Upper lobe of left lung (tissue), 6 donors: ENCODE measurements around the gene DDRGK1. TPM values are rescaled to one million over a fixed set of nuclear protein-coding genes. Genes with fewer than 3 reads are reported as not detected.

Experiments
- ATAC-seq, 2 donors: fragments of 200-7000 bp; cut with Tn5 transposase; one replicate each; pipeline ENCODE4 v1.9.1; 2022; ENCODE audit warnings: mild to moderate bottlenecking in 2 of 2, moderate library complexity in 2 of 2; ENCODE audit not compliant: low FRiP score in 2 of 2
- DNase-seq, 2 donors: peaks; one replicate each; pipeline ENCODE4 v3.0.0-alpha.2; 2019 to 2020
- H3K27ac ChIP-seq, 4 donors: fragments of 200-600 bp; sonication (generic); one replicate each; pipeline ENCODE4 v1.5.1; 2016 to 2019
- H3K27me3 ChIP-seq, 4 donors: fragments of 200-600 bp; sonication (generic); one replicate each; pipeline ENCODE4 v1.5.1; 2017 to 2019
- H3K36me3 ChIP-seq, 4 donors: fragments of 200-600 bp; sonication (generic); one replicate each; pipeline ENCODE4 v1.5.1; 2016 to 2019
- H3K4me1 ChIP-seq, 4 donors: fragments of 200-600 bp; sonication (generic); one replicate each; pipeline ENCODE4 v1.5.1; 2018 to 2019
- H3K4me3 ChIP-seq, 4 donors: fragments of 200-600 bp; sonication (generic); one replicate each; pipeline ENCODE4 v1.5.1; 2017 to 2019; ENCODE audit warnings: mild to moderate bottlenecking in 2 of 4, moderate library complexity in 1 of 4
- H3K9me3 ChIP-seq, 4 donors: fragments of 200-600 bp; sonication (generic); one replicate each; pipeline ENCODE4 v1.5.1; 2018 to 2019
- CTCF ChIP-seq, 6 experiments: fragments of 450-650 bp in 4 of 6; fragments of 200-600 bp in 2 of 6; sonication (generic) in 2 of 6; IDR thresholded peaks; one replicate each; pipeline ENCODE4 v1.5.1; 2016 to 2019; ENCODE audit warnings: antibody characterized with exemption in 6 of 6
- EP300 ChIP-seq, 4 donors: sonication (generic); formaldehyde crosslinking; IDR thresholded peaks; one replicate each; pipeline ENCODE4 v1.5.1; 2017; ENCODE audit warnings: antibody characterized with exemption in 4 of 4, control low read depth in 2 of 4
- POLR2A ChIP-seq, 4 donors: fragments of 450-650 bp; IDR thresholded peaks; one replicate each; pipeline ENCODE4 v1.5.1; 2016 to 2017; ENCODE audit warnings: antibody characterized with exemption in 4 of 4, mild to moderate bottlenecking in 2 of 4
- POLR2AphosphoS5 ChIP-seq, 2 donors: sonication (generic); formaldehyde crosslinking; IDR thresholded peaks; one replicate each; pipeline ENCODE4 v1.5.1; 2017; ENCODE audit warnings: antibody characterized with exemption in 2 of 2
- WGBS, 2 donors: methylation state at CpG; one replicate each; pipeline ENCODE4 v1.1.5; 2017 to 2018; 5-methylcytosine and 5-hydroxymethylcytosine counted together
- total RNA-seq, 6 donors: library from RNA; depleted of rRNA in 4 of 6; stranded (reverse); fragments of >200 nt in 4 of 6; gene quantifications; one replicate each; pipeline versions ENCODE4 v1.1.0 to v1.2.1, GENCODE V29; 2016 to 2021
- donor health status: DM: no; HTN: no; CAD: no; lungs with moderate emphysema.
- donor health status: DM: no; HTN: yes; CAD: no; lungs with severe emphysema.

The DDRGK1 gene
- total RNA-seq, 6 donors from 2014 or later: 90.2 to 192 (median 110) TPM

GRCh38 chr20:3163099-3164042 lies 41.1 kb downstream of the DDRGK1 start:
- no peak overlapping the region for H3K27ac ChIP-seq
- WGBS, 2 donors: 95 to 96% methylated on average over 14 of the region's 14 CpGs
- no peaks in the 10 kb centered on the region for H3K9me3 ChIP-seq
- TF ChIP-seq POLR2A (IDR thresholded peaks at IDR 0.05) (no peak), POLR2AphosphoS5 (IDR thresholded peaks at IDR 0.05) (no peak), EP300 (IDR thresholded peaks at IDR 0.05) (no peak), CTCF (IDR thresholded peaks at IDR 0.05) (no peak)
- peaks cover 0 to 9% (median 0%) of the 10 kb centered on the region in 4 donors for H3K36me3 ChIP-seq
- H3K4me3 ChIP-seq: no peak overlapping the region
- H3K4me1 ChIP-seq: peaks cover 8 to 27% (median 9%) of the 10 kb centered on the region in 4 donors
- ATAC-seq (no peak), DNase-seq (no peak)
- peaks cover 0 to 9% (median 2%) of the 10 kb centered on the region in 4 donors for H3K27me3 ChIP-seq

DNA sequence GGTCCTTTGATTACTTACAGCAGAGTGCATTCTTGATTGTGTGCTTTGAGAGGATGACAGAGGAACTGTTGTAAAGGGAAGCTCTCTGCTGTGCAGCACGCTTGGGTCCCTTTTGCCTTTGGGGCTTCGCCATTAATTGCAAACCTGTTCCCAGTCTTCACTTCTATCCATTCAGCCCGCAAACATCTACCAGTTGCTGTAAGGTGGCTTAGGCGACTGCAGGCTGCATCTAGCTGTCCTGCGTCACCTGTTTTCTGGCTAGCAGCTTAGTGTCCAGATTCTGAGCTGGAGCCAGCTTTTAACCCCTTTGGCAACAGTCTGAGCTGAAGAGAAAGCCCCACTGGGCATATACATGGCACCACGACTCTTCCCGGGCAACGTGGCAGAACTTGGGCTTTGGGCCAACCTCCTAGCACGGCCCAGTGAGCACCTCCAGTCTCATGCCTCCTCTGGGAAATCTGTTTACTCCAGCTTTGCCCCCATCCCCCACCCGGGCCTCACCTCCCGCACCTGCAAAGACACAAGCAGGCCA lies 42.3 kb downstream of the DDRGK1 start:
- Histone ChIP-seq H3K9me3 (no peaks in the 10 kb centered on the region), H3K27ac (no peak overlapping the region), H3K36me3 (peaks cover 0 to 9% (median 0%) of the 10 kb centered on the region in 4 donors), H3K27me3 (no peaks in the 10 kb centered on the region), H3K4me3 (no peak overlapping the region), H3K4me1 (peaks cover 21 to 39% (median 22%) of the 10 kb centered on the region in 4 donors)
- TF ChIP-seq CTCF (IDR thresholded peaks at IDR 0.05): no peak
- TF ChIP-seq POLR2AphosphoS5 (IDR thresholded peaks at IDR 0.05): no peak
- no peak for TF ChIP-seq EP300 (IDR thresholded peaks at IDR 0.05)
- TF ChIP-seq POLR2A (IDR thresholded peaks at IDR 0.05): no peak
- DNase-seq (no peak), ATAC-seq (no peak)
- 56 to 65% methylated on average over 11 of the region's 11 CpGs for WGBS, 2 donors

DNA sequence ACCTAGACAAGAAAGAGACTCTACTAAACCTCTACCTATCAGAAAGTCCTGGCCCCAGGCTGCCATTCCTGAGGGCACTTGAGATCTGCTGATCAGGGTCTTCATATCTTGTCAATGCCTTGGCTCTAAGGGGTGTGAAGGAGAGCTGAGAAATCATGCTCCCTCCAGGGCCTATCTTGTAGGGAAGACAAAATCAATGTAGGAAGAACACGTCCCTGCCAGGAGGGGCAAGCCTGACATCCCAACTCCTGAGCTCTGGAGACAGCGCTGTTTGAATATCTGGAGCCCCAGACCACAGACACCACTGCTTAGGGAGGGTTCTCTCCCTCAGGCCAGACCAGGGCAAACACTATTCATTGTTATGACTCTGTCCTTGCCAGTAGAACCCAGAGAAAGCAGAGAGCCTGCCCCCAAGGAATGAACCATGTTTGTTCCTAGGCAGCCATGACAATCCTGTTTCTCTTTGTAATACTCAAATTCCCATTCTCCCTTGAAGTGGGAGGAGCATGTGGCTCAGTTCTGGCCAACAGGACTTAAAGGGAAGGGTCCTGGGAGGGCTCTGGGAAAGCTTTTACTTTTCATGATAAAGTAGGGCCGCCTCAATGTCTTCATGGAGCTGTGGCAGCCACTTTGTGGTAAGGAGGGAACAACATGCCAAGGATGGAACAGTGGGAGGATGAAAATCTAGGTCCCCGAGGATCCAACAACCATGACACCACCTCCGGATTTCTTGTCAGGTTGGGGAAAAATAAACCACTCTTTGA lies 43.0 kb downstream of the DDRGK1 start:
- ATAC-seq: no peak
- Histone ChIP-seq H3K27me3 (no peaks in the 10 kb centered on the region), H3K4me1 (peaks cover 27 to 45% (median 28%) of the 10 kb centered on the region in 4 donors), H3K4me3 (no peak overlapping the region), H3K9me3 (no peaks in the 10 kb centered on the region), H3K36me3 (peaks cover 0 to 9% (median 0%) of the 10 kb centered on the region in 4 donors), H3K27ac (no peak overlapping the region)
- no peak for TF ChIP-seq POLR2AphosphoS5 (IDR thresholded peaks at IDR 0.05)
- no peak for TF ChIP-seq EP300 (IDR thresholded peaks at IDR 0.05)
- no peak for TF ChIP-seq CTCF (IDR thresholded peaks at IDR 0.05)
- TF ChIP-seq POLR2A (IDR thresholded peaks at IDR 0.05): no peak
- no peak for DNase-seq
- 75 to 77% methylated on average over 5 of the region's 5 CpGs for WGBS, 2 donors

DNA sequence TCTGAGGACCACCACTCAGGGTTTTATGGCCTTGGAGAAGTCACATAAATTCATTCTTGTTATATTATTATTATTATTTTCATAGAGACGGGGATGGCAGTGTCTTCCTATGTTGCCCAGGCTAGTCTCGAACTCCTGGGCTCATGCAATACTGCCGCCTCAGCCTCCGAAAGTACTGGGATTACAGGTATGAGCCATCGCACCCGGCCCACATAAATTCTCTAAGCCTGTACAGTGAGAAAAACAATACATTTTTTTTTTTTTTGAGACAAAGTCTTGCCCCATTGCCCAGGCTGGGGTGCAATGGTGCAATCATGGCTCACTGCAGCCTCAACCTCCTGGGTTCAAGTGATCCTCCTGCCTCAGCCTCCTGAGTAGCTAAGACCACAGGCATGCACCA lies 44.1 kb downstream of the DDRGK1 start:
- ATAC-seq (no peak), DNase-seq (no peak)
- H3K4me3 ChIP-seq: peak overlapping the region in 3 of 4 donors; percentile 79 to 99 (median 82)
- peaks cover 0 to 5% (median 2%) of the 10 kb centered on the region in 4 donors for H3K36me3 ChIP-seq
- no peak overlapping the region for H3K27ac ChIP-seq
- H3K9me3 ChIP-seq: no peaks in the 10 kb centered on the region
- H3K4me1 ChIP-seq: peaks cover 28 to 44% (median 33%) of the 10 kb centered on the region in 4 donors
- no peaks in the 10 kb centered on the region for H3K27me3 ChIP-seq
- WGBS, 2 donors: 95 to 99% methylated on average over 6 of the region's 6 CpGs
- no peak for TF ChIP-seq POLR2AphosphoS5 (IDR thresholded peaks at IDR 0.05)
- TF ChIP-seq CTCF (IDR thresholded peaks at IDR 0.05): no peak
- no peak for TF ChIP-seq POLR2A (IDR thresholded peaks at IDR 0.05)
- TF ChIP-seq EP300 (IDR thresholded peaks at IDR 0.05): no peak
